SK-N-SH (cell line): Measurements from ENCODE around the gene PPP3CA. TPM values are rescaled to one million over a fixed set of nuclear protein-coding genes. Genes with fewer than 3 reads are reported as not detected.

ENCODE experiments used
- CTCF ChIA-PET: fragments of 300-600, 350-600 bp; formaldehyde crosslinking; extraction: SDS; loops from one replicate; lab custom pipeline; 2021; lab: Yijun Ruan, JAX
- POLR2A ChIA-PET: fragments of 350-600 bp; sonication (Branson Sonifier 250); formaldehyde crosslinking; extraction: SDS; loops from one replicate; lab custom pipeline; 2020; ENCODE audit warnings: antibody characterized with exemption, inconsistent platforms; lab: Yijun Ruan, JAX
- DNase-seq: peaks from one replicate; pipeline ENCODE4 v3.0.0; 2012
- H2AFZ ChIP-seq: fragments of 200-600 bp; sonication (generic); 2 replicates; pipeline ENCODE4 v1.8.1; 2016; ENCODE audit warnings: antibody characterized with exemption, mild to moderate bottlenecking, low read depth
- H3F3A ChIP-seq: fragments of 200-600 bp; sonication (generic); replicated peaks from 2 replicates; pipeline ENCODE3; 2016; ENCODE audit warnings: antibody characterized with exemption, mild to moderate bottlenecking; ENCODE audit not compliant: insufficient read depth
- H3K27ac ChIP-seq, 2 experiments: fragments of 200-500 bp in 1 of 2; fragments of 200-600 bp in 1 of 2; sonication (Bioruptor generic) in 1 of 2; sonication (generic), shearing (Covaris generic) in 1 of 2; 2 replicates each; pipeline versions ENCODE4 v1.5.1 to v1.6.1; 2014 to 2016; ENCODE audit warnings: low read depth in 2 of 2, inconsistent platforms in 1 of 2, low read length in 1 of 2, mild to moderate bottlenecking in 1 of 2, mixed read lengths in 1 of 2
- H3K27me3 ChIP-seq: fragments of 200-600 bp; sonication (generic), shearing (Covaris generic); 2 replicates; pipeline ENCODE4 v1.6.1; 2016; ENCODE audit warnings: mixed run types; ENCODE audit not compliant: insufficient read depth
- H3K36me3 ChIP-seq, 2 experiments: fragments of 200-500 bp in 1 of 2; fragments of 200-600 bp in 1 of 2; sonication (Bioruptor generic) in 1 of 2; sonication (generic) in 1 of 2; replicated peaks in 1 of 2; 2 replicates each; pipeline versions ENCODE3 to v1.5.1; 2014 to 2016; ENCODE audit warnings: low read length in 1 of 2, mild to moderate bottlenecking in 1 of 2; ENCODE audit not compliant: insufficient read depth in 2 of 2, control insufficient read depth in 1 of 2
- H3K4me1 ChIP-seq, 2 experiments: fragments of 200-500 bp in 1 of 2; fragments of 200-600 bp in 1 of 2; sonication (Bioruptor generic) in 1 of 2; sonication (generic), shearing (Covaris generic) in 1 of 2; 2 replicates each; pipeline versions ENCODE4 v1.5.1 to v1.6.1; 2014 to 2016; ENCODE audit warnings: low read depth in 1 of 2, low read length in 1 of 2, mixed run types in 1 of 2; ENCODE audit not compliant: insufficient read depth in 2 of 2, control insufficient read depth in 1 of 2
- H3K4me2 ChIP-seq: fragments of 200-600 bp; sonication (generic), shearing (Covaris generic); 2 replicates; pipeline ENCODE4 v1.6.1; 2017; ENCODE audit warnings: mixed run types
- H3K4me3 ChIP-seq, 2 experiments: fragments of 200-500 bp in 1 of 2; fragments of 200-600 bp in 1 of 2; sonication (Bioruptor generic) in 1 of 2; sonication (generic), shearing (Covaris generic) in 1 of 2; 2 replicates each; pipeline versions ENCODE4 v1.5.1 to v1.8.1; 2014 to 2016; ENCODE audit warnings: low read depth in 2 of 2, inconsistent platforms in 1 of 2, low read length in 1 of 2, mild to moderate bottlenecking in 1 of 2, mixed read lengths in 1 of 2, moderate library complexity in 1 of 2
- H3K79me2 ChIP-seq: fragments of 200-600 bp; sonication (generic); 2 replicates; pipeline ENCODE4 v1.8.1; 2017; ENCODE audit warnings: mild to moderate bottlenecking; ENCODE audit not compliant: insufficient read depth
- H3K9ac ChIP-seq: fragments of 200-600 bp; sonication (generic); 2 replicates; pipeline ENCODE4 v1.6.1; 2017; ENCODE audit warnings: mixed run types
- H3K9me2 ChIP-seq: fragments of 200-600 bp; sonication (generic); 2 replicates; pipeline ENCODE4 v1.6.1; 2017; ENCODE audit warnings: mixed run types
- H3K9me3 ChIP-seq: fragments of 200-600 bp; sonication (generic); 2 replicates; pipeline ENCODE4 v1.6.1; 2017; ENCODE audit warnings: mixed run types, mild to moderate bottlenecking, moderate library complexity
- H4K20me1 ChIP-seq: fragments of 200-600 bp; sonication (generic); 2 replicates; pipeline ENCODE4 v1.6.1; 2017; ENCODE audit warnings: mild to moderate bottlenecking, mixed run types; ENCODE audit not compliant: insufficient read depth
- FOSL2 ChIP-seq: IDR thresholded peaks from 2 replicates; pipeline ENCODE4 v1.4.0; 2012; ENCODE audit warnings: low read depth, mild to moderate bottlenecking, moderate library complexity, borderline replicate concordance
- GATA2 ChIP-seq: sonication (generic); formaldehyde crosslinking; IDR thresholded peaks from 2 replicates; pipeline ENCODE4 v1.5.0; 2020; ENCODE audit warnings: mild to moderate bottlenecking, missing genetic modification reagents
- NFIC ChIP-seq: IDR thresholded peaks from 2 replicates; pipeline ENCODE4 v1.4.0; 2012; ENCODE audit warnings: borderline replicate concordance
- NRF1 ChIP-seq: IDR thresholded peaks from 2 replicates; pipeline ENCODE4 v1.6.1; 2012; ENCODE audit warnings: low read depth, mild to moderate bottlenecking, low read length
- POLR2AphosphoS5 ChIP-seq: IDR thresholded peaks from 2 replicates; pipeline ENCODE4 v1.6.1; 2012; ENCODE audit warnings: low read depth, low read length
- RCOR1 ChIP-seq: fragments of 150-350 bp; IDR thresholded peaks from 2 replicates; pipeline ENCODE4 v1.6.1; 2017; ENCODE audit warnings: antibody characterized with exemption, low read length
- REST ChIP-seq: IDR thresholded peaks from 2 replicates; pipeline ENCODE4 v1.6.1; 2012; ENCODE audit warnings: mild to moderate bottlenecking, low read depth, low read length, moderate library complexity
- ZBTB33 ChIP-seq: IDR thresholded peaks from 2 replicates; pipeline ENCODE4 v1.4.0; 2012; ENCODE audit warnings: low read depth, borderline replicate concordance
- WGBS: methylation state at CpG from one replicate; pipeline ENCODE4 v1.1.6; 2017; ENCODE audit warnings: low lambda C conversion rate; 5-methylcytosine and 5-hydroxymethylcytosine counted together
- polyA plus RNA-seq, 3 experiments: library from polyadenylated mRNA; depleted of rRNA; stranded (reverse); fragments of >200 nt; gene quantifications; 2 replicates each; pipeline ENCODE4 v1.2.3, GENCODE V29; 2012

Gene PPP3CA
- polyA plus RNA-seq, 1 of the 3 experiments (the other 2 are of a cell fraction): 10.7 TPM

GRCh38 chr4:101292214-101292613 lies 55.1 kb downstream of the PPP3CA start:
- Histone ChIP-seq H3K4me2 (no peak overlapping the region), H3K9me3 (no peaks in the 10 kb centered on the region), H4K20me1 (no peaks in the 10 kb centered on the region; the same call in 1 of the 2 replicates), H3K4me1 (peaks cover 2 to 17% of the 10 kb centered on the region in 2 experiments; a peak in 3 of 4 replicates), H3K27ac (no peak overlapping the region), H3K36me3 (no peaks in the 10 kb centered on the region), H3K9me2 (no peaks in the 10 kb centered on the region), H3K79me2 (peaks cover 56% of the 10 kb centered on the region), H3K4me3 (no peak overlapping the region), H2AFZ (no peak overlapping the region), H3K9ac (no peak overlapping the region), H3F3A (peaks cover 3% of the 10 kb centered on the region), H3K27me3 (no peaks in the 10 kb centered on the region)
- TF ChIP-seq GATA2 (CRISPR knock-in tag) (peak; percentile 77), NFIC (no peak)
- ChIA-PET CTCF (interaction anchor here (0.7 to 1.0 kb wide), 2 partner anchors 13 to 43 kb away, joined by 3 read pairs; no protein-coding TSS in a partner anchor), POLR2A (interaction anchor here (0.6 kb wide), 2 partner anchors 16 to 24 kb away, joined by 4 read pairs; no protein-coding TSS in a partner anchor)
- WGBS: 67% methylated on average over 4 of the region's 4 CpGs
- DNase-seq: peak; percentile 40

GRCh38 chr4:101291198-101291597 lies 56.1 kb downstream of the PPP3CA start:
- H3F3A ChIP-seq: peaks cover 3% of the 10 kb centered on the region
- no peak overlapping the region for H3K27ac ChIP-seq
- no peak for DNase-seq
- H3K9ac ChIP-seq: no peak overlapping the region
- H3K9me2 ChIP-seq: no peaks in the 10 kb centered on the region
- H3K36me3 ChIP-seq: no peaks in the 10 kb centered on the region
- peaks cover 2 to 14% of the 10 kb centered on the region in 2 experiments; a peak in 3 of 4 replicates for H3K4me1 ChIP-seq
- no peak overlapping the region for H3K4me2 ChIP-seq
- no peak for TF ChIP-seq REST
- no peak for TF ChIP-seq POLR2AphosphoS5
- TF ChIP-seq ZBTB33: no peak
- no peak for TF ChIP-seq NRF1
- no peak for TF ChIP-seq FOSL2
- TF ChIP-seq RCOR1: no peak
- H3K27me3 ChIP-seq: no peaks in the 10 kb centered on the region
- H3K79me2 ChIP-seq: peaks cover 59% of the 10 kb centered on the region
- H4K20me1 ChIP-seq: peaks cover 3% of the 10 kb centered on the region; the same call in 1 of the 2 replicates
- 95% methylated on average over 1 of the region's 1 CpG for WGBS
- CTCF ChIA-PET: interaction anchor here (1.0 kb wide), 1 partner anchor 42 kb away, joined by 3 read pairs; no protein-coding TSS in a partner anchor
- no peak overlapping the region for H3K4me3 ChIP-seq
- no peaks in the 10 kb centered on the region for H3K9me3 ChIP-seq
- POLR2A ChIA-PET: no interaction called here
- no peak overlapping the region for H2AFZ ChIP-seq
